ENCODE results near the gene SERPINI1. TPM values are rescaled to one million over a fixed set of nuclear protein-coding genes. Genes with fewer than 3 reads are reported as not detected.

The SERPINI1 gene
- total and polyA plus RNA-seq, 9 of the 15 experiments (the other 6 are each of a cell fraction or from before 2014, with no cell fraction given) = 1.6 to 9.9 (median 3.5) TPM

DNA sequence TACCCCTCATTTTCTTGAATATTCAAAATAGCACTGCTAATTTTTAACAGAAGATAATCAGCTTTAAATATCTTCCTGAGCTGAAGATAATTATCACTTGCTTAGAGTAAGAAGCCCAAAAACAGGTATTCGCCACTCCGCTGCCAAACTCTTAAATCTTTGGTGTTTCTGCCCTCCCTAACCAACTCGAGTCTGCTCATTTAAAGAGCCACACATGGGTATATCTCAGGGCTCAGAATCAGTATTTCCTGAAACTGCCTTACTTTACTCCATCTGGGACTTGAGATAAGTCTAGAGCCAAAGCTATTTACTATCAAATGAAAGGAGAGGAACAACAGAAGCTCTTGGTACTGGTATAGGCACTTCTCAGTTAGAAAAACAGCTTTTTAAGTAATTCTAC, 11.6 kb upstream of the SERPINI1 start (continued):
- TF ChIP-seq KLF13 (tag; IDR thresholded peaks at IDR 0.05; ENCODE audit: borderline replicate concordance, low read depth) = no peak
- TF ChIP-seq ZNF707 (CRISPR knock-in tag; conservative IDR thresholded peaks at IDR 0.05) = no peak
- no peak for TF ChIP-seq MYC (IDR thresholded peaks at IDR 0.05; ENCODE audit: low read depth, low read length)
- TF ChIP-seq MYC (CRISPR knock-in tag; IDR thresholded peaks at IDR 0.05; ENCODE audit: borderline replicate concordance, low read depth) = no peak
- no peak for TF ChIP-seq PHF8 (IDR thresholded peaks at IDR 0.05; ENCODE audit: borderline replicate concordance, low read length)
- TF ChIP-seq PRPF4 (IDR thresholded peaks at IDR 0.05; ENCODE audit: insufficient read depth, low read depth, low read length, poor library complexity, severe bottlenecking) = no peak
- no peak for TF ChIP-seq HDAC8 (tag; IDR thresholded peaks at IDR 0.05)
- TF ChIP-seq SPI1 (IDR thresholded peaks at IDR 0.05; ENCODE audit: borderline replicate concordance, low read depth, low read length) = 0 out of 2 replicates have a peak, but pooled peaks have one; percentile 5
- TF ChIP-seq ZNF24 (IDR thresholded peaks at IDR 0.05) = no peak
- TF ChIP-seq, protein P1, sequence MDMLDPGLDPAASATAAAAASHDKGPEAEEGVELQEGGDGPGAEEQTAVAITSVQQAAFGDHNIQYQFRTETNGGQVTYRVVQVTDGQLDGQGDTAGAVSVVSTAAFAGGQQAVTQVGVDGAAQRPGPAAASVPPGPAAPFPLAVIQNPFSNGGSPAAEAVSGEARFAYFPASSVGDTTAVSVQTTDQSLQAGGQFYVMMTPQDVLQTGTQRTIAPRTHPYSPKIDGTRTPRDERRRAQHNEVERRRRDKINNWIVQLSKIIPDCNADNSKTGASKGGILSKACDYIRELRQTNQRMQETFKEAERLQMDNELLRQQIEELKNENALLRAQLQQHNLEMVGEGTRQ (CRISPR knock-in tag; IDR thresholded peaks at IDR 0.05) = no peak
- TF ChIP-seq TRIM24 (IDR thresholded peaks at IDR 0.05) = peak in 1 of 2 experiments; percentile 40; a peak in 1 of 4 replicates
- TF ChIP-seq FOXM1 (IDR thresholded peaks at IDR 0.05; ENCODE audit: low read depth) = peak; percentile 77
- TF ChIP-seq FOXM1 (CRISPR knock-in tag; IDR thresholded peaks at IDR 0.05; ENCODE audit: low read depth) = no peak
- TF ChIP-seq XRCC3 (IDR thresholded peaks at IDR 0.05) = no peak
- no peak for TF ChIP-seq ELF2 (CRISPR knock-in tag; IDR thresholded peaks at IDR 0.05)
- no peak for TF ChIP-seq MYBL2 (IDR thresholded peaks at IDR 0.05; ENCODE audit: low read depth)
- no peak for TF ChIP-seq MYBL2 (CRISPR knock-in tag; IDR thresholded peaks at IDR 0.05; ENCODE audit: borderline replicate concordance)
- peak in 1 of 2 experiments; percentile 50; a peak in 1 of 4 replicates for TF ChIP-seq SIN3A (IDR thresholded peaks at IDR 0.05; ENCODE audit: borderline replicate concordance in 2 of 2, control insufficient read depth in 1 of 2, low read depth in 2 of 2, low read length in 2 of 2)
- TF ChIP-seq, protein P2, sequence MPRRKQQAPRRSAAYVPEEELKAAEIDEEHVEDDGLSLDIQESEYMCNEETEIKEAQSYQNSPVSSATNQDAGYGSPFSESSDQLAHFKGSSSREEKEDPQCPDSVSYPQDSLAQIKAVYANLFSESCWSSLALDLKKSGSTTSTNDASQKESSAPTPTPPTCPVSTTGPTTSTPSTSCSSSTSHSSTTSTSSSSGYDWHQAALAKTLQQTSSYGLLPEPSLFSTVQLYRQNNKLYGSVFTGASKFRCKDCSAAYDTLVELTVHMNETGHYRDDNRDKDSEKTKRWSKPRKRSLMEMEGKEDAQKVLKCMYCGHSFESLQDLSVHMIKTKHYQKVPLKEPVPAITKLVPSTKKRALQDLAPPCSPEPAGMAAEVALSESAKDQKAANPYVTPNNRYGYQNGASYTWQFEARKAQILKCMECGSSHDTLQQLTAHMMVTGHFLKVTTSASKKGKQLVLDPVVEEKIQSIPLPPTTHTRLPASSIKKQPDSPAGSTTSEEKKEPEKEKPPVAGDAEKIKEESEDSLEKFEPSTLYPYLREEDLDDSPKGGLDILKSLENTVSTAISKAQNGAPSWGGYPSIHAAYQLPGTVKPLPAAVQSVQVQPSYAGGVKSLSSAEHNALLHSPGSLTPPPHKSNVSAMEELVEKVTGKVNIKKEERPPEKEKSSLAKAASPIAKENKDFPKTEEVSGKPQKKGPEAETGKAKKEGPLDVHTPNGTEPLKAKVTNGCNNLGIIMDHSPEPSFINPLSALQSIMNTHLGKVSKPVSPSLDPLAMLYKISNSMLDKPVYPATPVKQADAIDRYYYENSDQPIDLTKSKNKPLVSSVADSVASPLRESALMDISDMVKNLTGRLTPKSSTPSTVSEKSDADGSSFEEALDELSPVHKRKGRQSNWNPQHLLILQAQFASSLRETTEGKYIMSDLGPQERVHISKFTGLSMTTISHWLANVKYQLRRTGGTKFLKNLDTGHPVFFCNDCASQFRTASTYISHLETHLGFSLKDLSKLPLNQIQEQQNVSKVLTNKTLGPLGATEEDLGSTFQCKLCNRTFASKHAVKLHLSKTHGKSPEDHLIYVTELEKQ (CRISPR knock-in tag; IDR thresholded peaks at IDR 0.05) = no peak
- TF ChIP-seq LCOR (CRISPR knock-in tag; IDR thresholded peaks at IDR 0.05) = no peak
- no peak for TF ChIP-seq SAFB2 (IDR thresholded peaks at IDR 0.05; ENCODE audit: borderline replicate concordance, low read depth, low read length, severe bottlenecking)
- no peak for TF ChIP-seq KDM5B (IDR thresholded peaks at IDR 0.05; ENCODE audit: insufficient replicate concordance, low read depth, low read length)
- no peak for TF ChIP-seq ZNF324 (CRISPR knock-in tag; IDR thresholded peaks at IDR 0.05)
- TF ChIP-seq SMC3 (conservative IDR thresholded peaks at IDR 0.05; ENCODE audit: insufficient read depth, low read depth, low read length) = no peak
- TF ChIP-seq, protein P3, sequence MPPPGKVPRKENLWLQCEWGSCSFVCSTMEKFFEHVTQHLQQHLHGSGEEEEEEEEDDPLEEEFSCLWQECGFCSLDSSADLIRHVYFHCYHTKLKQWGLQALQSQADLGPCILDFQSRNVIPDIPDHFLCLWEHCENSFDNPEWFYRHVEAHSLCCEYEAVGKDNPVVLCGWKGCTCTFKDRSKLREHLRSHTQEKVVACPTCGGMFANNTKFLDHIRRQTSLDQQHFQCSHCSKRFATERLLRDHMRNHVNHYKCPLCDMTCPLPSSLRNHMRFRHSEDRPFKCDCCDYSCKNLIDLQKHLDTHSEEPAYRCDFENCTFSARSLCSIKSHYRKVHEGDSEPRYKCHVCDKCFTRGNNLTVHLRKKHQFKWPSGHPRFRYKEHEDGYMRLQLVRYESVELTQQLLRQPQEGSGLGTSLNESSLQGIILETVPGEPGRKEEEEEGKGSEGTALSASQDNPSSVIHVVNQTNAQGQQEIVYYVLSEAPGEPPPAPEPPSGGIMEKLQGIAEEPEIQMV (tag; conservative IDR thresholded peaks at IDR 0.05; ENCODE audit: low read depth) = no peak

Data from K562 (cell line).